Endothelial cell of umbilical vein (primary cell): ENCODE data around the gene HMG20B. TPM values are rescaled to one million over a fixed set of nuclear protein-coding genes. Genes with fewer than 3 reads are reported as not detected.
A peak's percentile ranks its signal among the peaks of the same experiment; 100 is the strongest.

ENCODE experiments used
- BruUV-seq: library from RNA; stranded (reverse); fragments of 400-500 nt; replicated peaks from 2 replicates; lab custom pipeline; 2021; lab: Mats Ljungman, UMichigan
- CTCF ChIA-PET: fragments of 300-600, 350-600 bp; sonication (Branson Sonifier 250); formaldehyde crosslinking; loops from one replicate; lab custom pipeline; 2021; ENCODE audit warnings: antibody characterized with exemption, inconsistent platforms; lab: Charles Lee
- POLR2A ChIA-PET: fragments of 300-600, 350-600 bp; sonication (Branson Sonifier 250); formaldehyde crosslinking; loops from one replicate; lab custom pipeline; 2021; ENCODE audit warnings: antibody characterized with exemption, inconsistent platforms; lab: Charles Lee
- DNase-seq: peaks from one replicate; pipeline ENCODE4 v3.0.0-alpha.2; 2011; ENCODE audit warnings: low read depth, low spot score
- FAIRE-seq: peaks from 2 replicates; lab custom pipeline; 2011; peaks lifted over from hg19 to GRCh38; lab: Jason Lieb, UNC
- H2AFZ ChIP-seq: 2 replicates; pipeline ENCODE4 v1.6.0; 2012; ENCODE audit warnings: low read depth, low read length, control low read depth, inconsistent platforms
- H3K27ac ChIP-seq: 2 replicates; pipeline ENCODE4 v1.5.1; 2011; ENCODE audit warnings: low read depth, mild to moderate bottlenecking, control low read depth, low read length, moderate library complexity; ENCODE audit not compliant: insufficient read depth
- H3K27me3 ChIP-seq, 2 experiments: 2 replicates each; pipeline versions ENCODE4 v1.6.0 to v1.6.1; 2011; ENCODE audit warnings: low read length in 2 of 2, mixed read lengths in 1 of 2; ENCODE audit not compliant: control insufficient read depth in 2 of 2, insufficient read depth in 2 of 2
- H3K36me3 ChIP-seq, 2 experiments: 2 replicates in 1 of 2; 3 replicates in 1 of 2; pipeline ENCODE4 v1.5.1; 2011; ENCODE audit warnings: low read length in 2 of 2, mild to moderate bottlenecking in 1 of 2, moderate library complexity in 1 of 2; ENCODE audit not compliant: control insufficient read depth in 2 of 2, insufficient read depth in 2 of 2; ENCODE audit errors: extremely low read depth in 1 of 2
- H3K4me1 ChIP-seq: 3 replicates; pipeline ENCODE4 v1.5.1; 2011; ENCODE audit warnings: mild to moderate bottlenecking, low read length; ENCODE audit not compliant: control insufficient read depth, insufficient read depth; ENCODE audit errors: extremely low read depth
- H3K4me2 ChIP-seq: 2 replicates; pipeline ENCODE4 v1.6.1; 2011; ENCODE audit warnings: low read length, control low read depth, mixed read lengths; ENCODE audit not compliant: insufficient read depth
- H3K4me3 ChIP-seq, 3 experiments: fragments of 200-600 bp in 1 of 3; sonication (generic), shearing (Covaris generic) in 1 of 3; replicated peaks in 1 of 3; 2 replicates each; pipeline ENCODE4 v1.5.1; 2011 to 2016; ENCODE audit warnings: control low read depth in 3 of 3, low read length in 3 of 3, mild to moderate bottlenecking in 2 of 3, inconsistent platforms in 1 of 3, low read depth in 1 of 3, moderate library complexity in 1 of 3; ENCODE audit not compliant: insufficient read depth in 1 of 3
- H3K79me2 ChIP-seq: 2 replicates; pipeline ENCODE4 v1.6.0; 2012; ENCODE audit warnings: low read length, inconsistent platforms; ENCODE audit not compliant: control insufficient read depth, insufficient read depth
- H3K9ac ChIP-seq: replicated peaks from 2 replicates; pipeline ENCODE3; 2011; ENCODE audit warnings: low read length, control low read depth; ENCODE audit not compliant: insufficient read depth; ENCODE audit errors: extremely low read depth
- H3K9me1 ChIP-seq: replicated peaks from 3 replicates; pipeline ENCODE4 v1.6.0; 2011; ENCODE audit warnings: mild to moderate bottlenecking, low read length; ENCODE audit not compliant: control insufficient read depth, insufficient read depth; ENCODE audit errors: extremely low read depth
- H3K9me3 ChIP-seq: replicated peaks from 2 replicates; pipeline ENCODE4 v1.5.1; 2012; ENCODE audit warnings: low read length, inconsistent platforms; ENCODE audit not compliant: control insufficient read depth, insufficient read depth
- H4K20me1 ChIP-seq: replicated peaks from 2 replicates; pipeline ENCODE3; 2011; ENCODE audit warnings: mild to moderate bottlenecking, low read length; ENCODE audit not compliant: control insufficient read depth, insufficient read depth; ENCODE audit errors: extremely low read depth
- EZH2 ChIP-seq: IDR thresholded peaks from 2 replicates; pipeline ENCODE4 v1.6.1; 2012; ENCODE audit warnings: borderline replicate concordance, low read depth, mild to moderate bottlenecking, moderate library complexity, low read length, inconsistent platforms; ENCODE audit not compliant: severe bottlenecking
- FOS ChIP-seq: IDR thresholded peaks from 2 replicates; pipeline ENCODE4 v1.6.1; 2011; ENCODE audit warnings: mild to moderate bottlenecking, low read length, moderate library complexity, borderline replicate concordance; ENCODE audit not compliant: insufficient read depth
- GATA2 ChIP-seq: IDR thresholded peaks from 2 replicates; pipeline ENCODE4 v1.7.0; 2011; ENCODE audit warnings: low read depth, mild to moderate bottlenecking, moderate library complexity, mixed read lengths, low read length; ENCODE audit not compliant: insufficient read length, insufficient read depth
- JUN ChIP-seq: IDR thresholded peaks from 2 replicates; pipeline ENCODE4 v1.6.1; 2011; ENCODE audit warnings: borderline replicate concordance, low read depth; ENCODE audit not compliant: insufficient read length, insufficient read depth
- MYC ChIP-seq: IDR thresholded peaks from one replicate; pipeline ENCODE4 v1.6.1; 2011; ENCODE audit warnings: mild to moderate bottlenecking, low read depth, low read length
- POLR2A ChIP-seq: IDR thresholded peaks from 2 replicates; pipeline ENCODE4 v1.6.1; 2012; ENCODE audit warnings: low read depth, mild to moderate bottlenecking, control low read depth, low read length
- POLR2AphosphoS5 ChIP-seq: IDR thresholded peaks from 2 replicates; pipeline ENCODE4 v1.6.1; 2012; ENCODE audit warnings: low read depth, mild to moderate bottlenecking, control low read depth, low read length, moderate library complexity; ENCODE audit not compliant: insufficient read depth
- dilution Hi-C: fragments of 300-500 bp; cut with MboI; formaldehyde crosslinking; loops from one replicate; pipeline ENCODE4 v1.15.0; 2019; ENCODE audit warnings: low sequenced_read_pairs; ENCODE audit not compliant: extremely low pct_ligation_motif_present
- intact Hi-C: fragments of 100-400 bp; cut with micrococcal nuclease; formaldehyde crosslinking; loops from one replicate; pipeline ENCODE4 v1.10.0; 2022
- polyA plus RNA-seq, 4 experiments: library from polyadenylated mRNA; depleted of rRNA in 3 of 4; stranded (reverse) in 3 of 4; unstranded in 1 of 4; fragments of >200 nt; gene quantifications; 2 replicates each; pipeline versions ENCODE4 v1.2.1 to v1.2.3, GENCODE V29; 2011 to 2012; ENCODE audit warnings: missing spikeins in 1 of 4
- total RNA-seq: library from RNA; stranded (reverse); gene quantifications from 2 replicates; pipeline ENCODE4 v1.2.3, GENCODE V29; 2021
- TF ChIP-seq, protein P1 (sequence below), 2 donors: IDR thresholded peaks; 1 replicate in 1 of 2; 2 replicates in 1 of 2; pipeline ENCODE4 v1.5.1; 2011; ENCODE audit warnings: low read length in 2 of 2, mild to moderate bottlenecking in 2 of 2, moderate library complexity in 2 of 2, control low read depth in 1 of 2, inconsistent platforms in 1 of 2, low read depth in 1 of 2; ENCODE audit not compliant: insufficient read depth in 1 of 2; ENCODE audit errors: extremely low read depth in 1 of 2
- TF ChIP-seq, protein P2 (sequence below): IDR thresholded peaks from 2 replicates; pipeline ENCODE4 v1.6.1; 2011; ENCODE audit not compliant: insufficient read depth, insufficient read length

The HMG20B gene
- total and polyA plus RNA-seq, 2 donors (not counting 3 experiments of a cell fraction or from before 2014, with no cell fraction given): 53.2 to 98.2 TPM

DNA sequence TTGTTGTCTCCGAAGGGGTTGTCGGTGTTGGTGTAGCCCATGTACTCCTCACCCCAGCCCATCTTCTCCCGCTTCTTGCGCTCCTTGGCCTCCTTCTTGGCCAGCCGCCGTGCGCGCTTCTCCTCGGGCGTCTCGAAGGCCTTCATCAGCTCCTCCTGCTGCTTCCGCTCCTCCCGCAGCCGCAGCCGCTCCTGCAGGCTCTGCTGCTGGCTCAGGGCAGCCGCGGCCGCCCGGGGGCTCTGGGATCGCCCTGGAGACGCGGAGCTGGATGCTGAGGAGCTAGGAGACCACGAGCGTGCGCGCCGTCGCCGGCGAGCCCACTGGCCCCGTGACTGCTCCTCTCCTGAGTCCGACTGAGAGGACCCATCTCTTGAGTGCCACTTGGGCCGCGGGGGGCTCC, 51.0 kb downstream of the HMG20B start:
- ChIA-PET CTCF (interaction anchor here (0.7 kb wide), 1 partner anchor 37 kb away, joined by 3 read pairs; no protein-coding TSS in a partner anchor), POLR2A (interaction anchor here (0.6 kb wide), 1 partner anchor 22 kb away, joined by 3 read pairs; no protein-coding TSS in a partner anchor)
- dilution Hi-C loops (no loop called here), intact Hi-C loops (loop anchor here (10.0 kb wide), 1 partner anchor 81 kb away; the partner anchor contains the start of genes PIP5K1C and TJP3)
- Histone ChIP-seq H3K27ac (no peak overlapping the region), H3K9me1 (no peaks in the 10 kb centered on the region), H2AFZ (no peak overlapping the region), H3K9me3 (no peaks in the 10 kb centered on the region), H3K36me3 (peaks cover 0 to 23% of the 10 kb centered on the region in 2 experiments), H3K9ac (no peak overlapping the region), H3K4me3 (no peak overlapping the region), H3K27me3 (no peaks in the 10 kb centered on the region), H3K79me2 (peaks cover 18% of the 10 kb centered on the region), H4K20me1 (no peaks in the 10 kb centered on the region), H3K4me1 (peaks cover 14% of the 10 kb centered on the region), H3K4me2 (no peak overlapping the region)
- no peak for TF ChIP-seq JUN
- no peak for DNase-seq
- no TSS peak for BruUV-seq
- no peak for FAIRE-seq

GRCh38 chr19:3625996-3626472, 53.3 kb downstream of the HMG20B start:
- peak overlapping the region; percentile 93 for H3K27ac ChIP-seq
- CTCF ChIA-PET: interaction anchor here (0.6 to 1.0 kb wide), 2 partner anchors 81 to 362 kb away, joined by 3 read pairs; no protein-coding TSS in a partner anchor

More at GRCh38 chr19:3625996-3626472, 53.3 kb downstream of the HMG20B start:
- dilution Hi-C loops (no loop called here), intact Hi-C loops (loop anchor here (2.0 to 10.0 kb wide), 2 partner anchors 53 to 79 kb away; partner anchors contain the start of genes HMG20B, PIP5K1C and TJP3)
- DNase-seq (no peak), FAIRE-seq (peak; percentile 42)
- TF ChIP-seq, protein P1, sequence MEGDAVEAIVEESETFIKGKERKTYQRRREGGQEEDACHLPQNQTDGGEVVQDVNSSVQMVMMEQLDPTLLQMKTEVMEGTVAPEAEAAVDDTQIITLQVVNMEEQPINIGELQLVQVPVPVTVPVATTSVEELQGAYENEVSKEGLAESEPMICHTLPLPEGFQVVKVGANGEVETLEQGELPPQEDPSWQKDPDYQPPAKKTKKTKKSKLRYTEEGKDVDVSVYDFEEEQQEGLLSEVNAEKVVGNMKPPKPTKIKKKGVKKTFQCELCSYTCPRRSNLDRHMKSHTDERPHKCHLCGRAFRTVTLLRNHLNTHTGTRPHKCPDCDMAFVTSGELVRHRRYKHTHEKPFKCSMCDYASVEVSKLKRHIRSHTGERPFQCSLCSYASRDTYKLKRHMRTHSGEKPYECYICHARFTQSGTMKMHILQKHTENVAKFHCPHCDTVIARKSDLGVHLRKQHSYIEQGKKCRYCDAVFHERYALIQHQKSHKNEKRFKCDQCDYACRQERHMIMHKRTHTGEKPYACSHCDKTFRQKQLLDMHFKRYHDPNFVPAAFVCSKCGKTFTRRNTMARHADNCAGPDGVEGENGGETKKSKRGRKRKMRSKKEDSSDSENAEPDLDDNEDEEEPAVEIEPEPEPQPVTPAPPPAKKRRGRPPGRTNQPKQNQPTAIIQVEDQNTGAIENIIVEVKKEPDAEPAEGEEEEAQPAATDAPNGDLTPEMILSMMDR (IDR thresholded peaks at IDR 0.05; ENCODE audit: extremely low read depth in 1 of 2, insufficient read depth in 1 of 2, low read depth in 1 of 2, low read length in 2 of 2): no peak
- TF ChIP-seq MYC (no peak), EZH2 (no peak), GATA2 (no peak), JUN (no peak), FOS (no peak), POLR2AphosphoS5 (no peak), POLR2A (no peak)
- TF ChIP-seq, protein P2, sequence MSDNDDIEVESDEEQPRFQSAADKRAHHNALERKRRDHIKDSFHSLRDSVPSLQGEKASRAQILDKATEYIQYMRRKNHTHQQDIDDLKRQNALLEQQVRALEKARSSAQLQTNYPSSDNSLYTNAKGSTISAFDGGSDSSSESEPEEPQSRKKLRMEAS: no peak
- no TSS peak for BruUV-seq
- Histone ChIP-seq H2AFZ (peak overlapping the region; percentile 83), H4K20me1 (no peaks in the 10 kb centered on the region), H3K4me2 (peak overlapping the region; percentile 75), H3K4me1 (peaks cover 14% of the 10 kb centered on the region), H3K9me3 (no peaks in the 10 kb centered on the region), H3K4me3 (peak overlapping the region; percentile 70 to 94 (median 88)), H3K36me3 (peaks cover 0 to 17% of the 10 kb centered on the region in 2 experiments), H3K9me1 (no peaks in the 10 kb centered on the region), H3K9ac (peak overlapping the region; percentile 93), H3K79me2 (peaks cover 18% of the 10 kb centered on the region), H3K27me3 (no peaks in the 10 kb centered on the region)
- POLR2A ChIA-PET: no interaction called here
